A673 (cell line): ENCODE measurements around the gene CDC7. TPM values are rescaled to one million over a fixed set of nuclear protein-coding genes. Genes with fewer than 3 reads are reported as not detected.

Experiments
- BruUV-seq: library from RNA; stranded (reverse); fragments of 400-500 nt; replicated peaks from 2 replicates; lab custom pipeline; 2021; lab: Mats Ljungman, UMichigan
- CTCF ChIA-PET: fragments of 300-600 bp; sonication (Branson Sonifier 250); formaldehyde crosslinking; loops from one replicate; lab custom pipeline; 2022; ENCODE audit warnings: antibody characterized with exemption; lab: Charles Lee
- POLR2A ChIA-PET: fragments of 300-600 bp; sonication (Branson Sonifier 250); formaldehyde crosslinking; loops from one replicate; lab custom pipeline; 2022; ENCODE audit warnings: antibody characterized with exemption; ENCODE audit not compliant: low non-redundant PET; lab: Charles Lee
- DNase-seq: peaks from one replicate; pipeline ENCODE4 v3.0.0-alpha.2; 2015; ENCODE audit warnings: low spot score
- H3K27ac ChIP-seq: fragments of 200-600 bp; sonication (generic); 2 replicates; pipeline ENCODE4 v1.5.1; 2016; ENCODE audit warnings: mixed run types, low read depth, mild to moderate bottlenecking, mixed read lengths, antibody characterized with exemption, low read length; ENCODE audit not compliant: poor library complexity, severe bottlenecking
- H3K27me3 ChIP-seq: fragments of 200-600 bp; sonication (generic); replicated peaks from 2 replicates; pipeline ENCODE4 v1.6.1; 2017; ENCODE audit warnings: mixed run types, low read depth, mild to moderate bottlenecking, mixed read lengths, antibody characterized with exemption, low read length; ENCODE audit not compliant: insufficient read depth, poor library complexity
- H3K36me3 ChIP-seq: fragments of 200-600 bp; sonication (generic); 2 replicates; pipeline ENCODE4 v1.6.1; 2016; ENCODE audit warnings: mixed run types, mild to moderate bottlenecking, mixed read lengths, antibody characterized with exemption, low read length; ENCODE audit not compliant: insufficient read depth, poor library complexity, severe bottlenecking
- H3K4me1 ChIP-seq: fragments of 200-600 bp; sonication (generic); 2 replicates; pipeline ENCODE4 v1.6.1; 2017; ENCODE audit warnings: mixed run types, mild to moderate bottlenecking, mixed read lengths, antibody characterized with exemption, low read length; ENCODE audit not compliant: insufficient read depth, poor library complexity, severe bottlenecking
- H3K4me3 ChIP-seq: fragments of 200-600 bp; sonication (generic); 2 replicates; pipeline ENCODE4 v1.5.1; 2016; ENCODE audit warnings: low read depth, mixed run types, mild to moderate bottlenecking, mixed read lengths, low read length; ENCODE audit not compliant: poor library complexity, severe bottlenecking
- H3K9me3 ChIP-seq: fragments of 200-600 bp; sonication (generic); 2 replicates; pipeline ENCODE4 v1.6.1; 2016; ENCODE audit warnings: mixed run types, low read depth, mild to moderate bottlenecking, mixed read lengths, antibody characterized with exemption, low read length; ENCODE audit not compliant: poor library complexity, severe bottlenecking
- EZH2 ChIP-seq: fragments of 200-600 bp; sonication (generic); IDR thresholded peaks from 2 replicates; pipeline ENCODE4 v1.6.1; 2017; ENCODE audit warnings: borderline replicate concordance, low read depth, mild to moderate bottlenecking, mixed read lengths, antibody characterized with exemption, low read length; ENCODE audit not compliant: poor library complexity, severe bottlenecking
- intact Hi-C: fragments of 100-400 bp; cut with micrococcal nuclease; formaldehyde crosslinking; loops from one replicate; pipeline ENCODE4 v1.10.0; 2022; ENCODE audit not compliant: unreplicated experiment
- total RNA-seq: library from RNA; stranded (reverse); gene quantifications from 2 replicates; pipeline ENCODE4 v1.2.3, GENCODE V29; 2021
- TF ChIP-seq, protein P1 (sequence below): fragments of 300-800, 200-600 bp; sonication (generic); conservative IDR thresholded peaks from 2 replicates; pipeline ENCODE4 v1.5.1; 2017; ENCODE audit warnings: low read depth, mild to moderate bottlenecking, antibody characterized with exemption, low read length, moderate library complexity, mixed read lengths

Gene CDC7
- total RNA-seq, 1 experiment from 2014 or later, result 34.0 TPM

DNA sequence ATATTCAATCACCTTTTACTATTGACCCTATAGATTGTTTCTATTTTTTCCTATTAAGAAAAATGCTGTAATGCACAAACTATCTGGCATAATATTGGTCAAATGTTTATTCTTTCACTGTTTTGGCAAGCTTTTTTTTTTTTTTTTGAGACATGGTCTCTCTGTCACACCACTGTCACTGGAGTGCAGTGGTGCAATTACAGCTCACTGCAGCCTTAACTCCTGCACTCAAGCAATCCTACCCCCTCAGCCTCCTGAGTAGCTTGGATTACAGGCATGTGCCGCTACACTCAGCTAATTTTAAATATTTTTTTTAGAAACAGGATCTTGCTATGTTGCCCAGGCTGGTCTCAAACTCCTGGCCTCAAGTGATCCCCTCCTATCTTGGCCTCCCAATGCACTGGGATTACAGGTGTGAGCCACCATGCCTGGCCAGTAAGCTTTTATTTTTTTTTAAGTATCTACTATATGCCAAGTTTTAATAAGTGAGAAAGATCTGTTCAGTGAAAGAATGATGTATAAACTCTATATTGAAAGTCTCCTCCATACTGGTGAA, 3.4 kb downstream of the CDC7 start:
- Histone ChIP-seq H3K27me3 (no peaks in the 10 kb centered on the region), H3K4me3 (no peak overlapping the region), H3K27ac (no peak overlapping the region), H3K4me1 (peaks cover 38% of the 10 kb centered on the region), H3K36me3 (peaks cover 13% of the 10 kb centered on the region), H3K9me3 (no peaks in the 10 kb centered on the region)
- DNase-seq, result no peak
- no TSS peak for BruUV-seq
- ChIA-PET POLR2A (no interaction called here), CTCF (no interaction called here)
- TF ChIP-seq, protein P1, sequence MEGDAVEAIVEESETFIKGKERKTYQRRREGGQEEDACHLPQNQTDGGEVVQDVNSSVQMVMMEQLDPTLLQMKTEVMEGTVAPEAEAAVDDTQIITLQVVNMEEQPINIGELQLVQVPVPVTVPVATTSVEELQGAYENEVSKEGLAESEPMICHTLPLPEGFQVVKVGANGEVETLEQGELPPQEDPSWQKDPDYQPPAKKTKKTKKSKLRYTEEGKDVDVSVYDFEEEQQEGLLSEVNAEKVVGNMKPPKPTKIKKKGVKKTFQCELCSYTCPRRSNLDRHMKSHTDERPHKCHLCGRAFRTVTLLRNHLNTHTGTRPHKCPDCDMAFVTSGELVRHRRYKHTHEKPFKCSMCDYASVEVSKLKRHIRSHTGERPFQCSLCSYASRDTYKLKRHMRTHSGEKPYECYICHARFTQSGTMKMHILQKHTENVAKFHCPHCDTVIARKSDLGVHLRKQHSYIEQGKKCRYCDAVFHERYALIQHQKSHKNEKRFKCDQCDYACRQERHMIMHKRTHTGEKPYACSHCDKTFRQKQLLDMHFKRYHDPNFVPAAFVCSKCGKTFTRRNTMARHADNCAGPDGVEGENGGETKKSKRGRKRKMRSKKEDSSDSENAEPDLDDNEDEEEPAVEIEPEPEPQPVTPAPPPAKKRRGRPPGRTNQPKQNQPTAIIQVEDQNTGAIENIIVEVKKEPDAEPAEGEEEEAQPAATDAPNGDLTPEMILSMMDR, result no peak
- TF ChIP-seq EZH2, result no peak
- intact Hi-C loops, result loop anchor here (5.0 kb wide), 3 partner anchors 102 to 337 kb away; partner anchors contain the start of gene HFM1

DNA sequence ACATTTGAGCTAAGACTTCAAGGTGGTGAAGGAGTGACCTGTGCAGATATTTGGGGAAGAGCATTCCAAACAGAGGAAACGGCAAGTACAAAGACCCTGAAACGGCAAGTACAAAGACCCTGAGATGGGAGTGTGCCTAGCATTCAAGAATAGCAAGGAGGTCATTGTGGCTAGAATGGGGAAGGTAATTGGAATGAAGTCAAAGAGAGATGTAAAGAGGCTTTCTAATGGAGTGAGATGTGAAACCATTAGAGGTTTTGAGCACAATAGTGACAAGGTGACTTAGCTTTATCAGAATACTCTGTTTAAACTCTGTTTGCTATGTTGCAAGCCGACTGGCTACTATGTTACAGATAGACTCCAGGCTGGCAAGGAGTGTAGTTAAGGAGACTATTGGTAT, 4.4 kb downstream of the CDC7 start:
- Histone ChIP-seq H3K27me3 (no peaks in the 10 kb centered on the region), H3K9me3 (no peaks in the 10 kb centered on the region), H3K4me3 (no peak overlapping the region), H3K4me1 (peaks cover 38% of the 10 kb centered on the region), H3K27ac (no peak overlapping the region), H3K36me3 (peaks cover 23% of the 10 kb centered on the region)
- intact Hi-C loops, result no loop called here
- CTCF ChIA-PET, result no interaction called here
- TF ChIP-seq, protein P1, result no peak
- no peak for TF ChIP-seq EZH2
- no peak for DNase-seq
- no TSS peak for BruUV-seq
- POLR2A ChIA-PET, result no interaction called here

DNA sequence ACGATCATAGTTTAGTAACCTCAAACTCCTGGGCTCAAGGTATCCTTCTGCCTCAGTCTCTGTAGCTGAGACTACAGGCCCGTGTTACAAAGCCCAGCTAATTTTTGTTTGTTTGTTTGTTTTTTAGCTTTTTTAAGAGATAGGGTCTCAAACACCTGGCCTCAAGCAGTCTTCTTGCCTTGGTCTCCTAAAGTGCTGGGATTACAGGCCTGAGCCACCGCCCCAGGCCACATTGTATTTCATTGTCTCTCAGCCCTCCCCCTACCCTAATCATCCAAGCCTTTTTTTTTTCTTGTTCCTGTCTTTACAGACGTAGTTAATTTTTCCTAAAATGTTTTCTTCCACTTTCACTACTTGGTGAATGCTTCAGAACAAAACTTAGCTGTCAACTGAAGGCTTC, 5.4 kb downstream of the CDC7 start:
- TF ChIP-seq, protein P1, result no peak
- TF ChIP-seq EZH2, result no peak
- no peak overlapping the region for H3K4me3 ChIP-seq
- ChIA-PET POLR2A (no interaction called here), CTCF (no interaction called here)
- BruUV-seq, result no TSS peak
- peaks cover 38% of the 10 kb centered on the region for H3K4me1 ChIP-seq
- H3K27me3 ChIP-seq, result no peaks in the 10 kb centered on the region
- no peak overlapping the region for H3K27ac ChIP-seq
- no peak for DNase-seq
- H3K9me3 ChIP-seq, result no peaks in the 10 kb centered on the region
- intact Hi-C loops, result no loop called here
- peaks cover 29% of the 10 kb centered on the region for H3K36me3 ChIP-seq
